Measurements from ENCODE around the gene SLC23A1.

DNA sequence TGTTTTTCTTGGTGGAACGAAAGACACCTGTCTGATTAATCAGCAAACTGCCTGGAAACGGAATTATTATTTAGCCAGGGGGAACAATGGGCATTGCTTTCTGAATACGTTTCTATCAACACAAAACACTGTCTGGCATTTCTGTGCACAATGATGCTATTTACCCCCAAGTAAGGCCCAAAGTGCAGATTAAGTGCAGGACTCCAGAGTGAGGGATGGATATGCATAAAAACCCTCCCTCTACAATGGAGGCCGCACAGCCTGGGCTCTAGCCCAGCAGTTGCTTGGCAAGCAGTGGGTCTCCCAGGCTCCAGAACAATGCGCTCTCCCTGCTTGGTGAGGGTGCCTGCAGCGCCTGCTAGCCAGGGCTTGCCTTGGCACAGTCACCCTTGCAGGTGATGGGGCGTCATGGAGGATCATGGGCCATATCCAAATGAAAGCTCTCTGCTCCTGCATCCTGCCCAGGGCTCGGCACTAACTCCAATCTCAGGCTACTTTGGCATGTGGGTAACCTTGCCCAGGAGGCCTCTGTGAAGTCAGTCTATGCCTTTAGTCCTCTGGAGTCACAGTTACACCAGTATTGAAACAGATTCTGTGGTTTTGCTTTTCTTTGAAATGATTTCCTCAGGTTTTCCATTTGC is 32.2 kb upstream of the SLC23A1 start:
- TF ChIP-seq POLR2A (IDR thresholded peaks at IDR 0.05; ENCODE audit: low read depth, low read length) (no peak), TAF1 (IDR thresholded peaks at IDR 0.05; ENCODE audit: low read depth, low read length) (no peak), PAX5 (IDR thresholded peaks at IDR 0.05; ENCODE audit: insufficient read depth, low read length, severe bottlenecking) (no peak)

Measured in GM12891 (cell line).